ENCODE results near the gene HS6ST3. TPM values are rescaled to one million over a fixed set of nuclear protein-coding genes. Genes with fewer than 3 reads are reported as not detected.

HS6ST3 gene
- total RNA-seq, 1 donor = 0.36 TPM

DNA sequence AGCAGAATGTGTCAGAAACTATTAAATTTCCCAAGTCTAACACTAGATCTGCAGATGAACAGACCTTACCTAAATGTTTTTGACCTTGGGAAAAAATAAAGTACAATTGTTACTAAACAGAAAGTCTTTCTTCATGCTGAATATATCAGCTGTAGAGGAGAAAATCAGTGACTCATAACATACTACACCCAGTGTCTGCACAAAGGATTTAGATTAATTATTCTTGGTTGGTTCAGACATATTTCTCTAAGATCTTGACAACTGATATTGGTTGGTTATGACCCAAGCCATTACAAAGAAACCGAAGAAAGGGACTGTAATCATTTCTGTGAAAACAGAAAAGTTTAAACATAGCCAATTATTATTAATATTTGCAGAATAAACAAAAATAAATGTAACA is 225.1 kb downstream of the HS6ST3 start:
- no peak for TF ChIP-seq CTCF (IDR thresholded peaks at IDR 0.05; ENCODE audit: insufficient read depth, low read length)
- no peak overlapping the region for H3K4me3 ChIP-seq (ENCODE audit: low read depth, low read length)
- DNase-seq (ENCODE audit: low read depth) = peak; percentile 5

GRCh38 chr13:96338030-96338429 is 248.1 kb downstream of the HS6ST3 start:
- TF ChIP-seq CTCF (IDR thresholded peaks at IDR 0.05; ENCODE audit: insufficient read depth, low read length) = no peak
- no peak overlapping the region for H3K4me3 ChIP-seq (ENCODE audit: low read depth, low read length)
- no peak for DNase-seq (ENCODE audit: low read depth)

DNA sequence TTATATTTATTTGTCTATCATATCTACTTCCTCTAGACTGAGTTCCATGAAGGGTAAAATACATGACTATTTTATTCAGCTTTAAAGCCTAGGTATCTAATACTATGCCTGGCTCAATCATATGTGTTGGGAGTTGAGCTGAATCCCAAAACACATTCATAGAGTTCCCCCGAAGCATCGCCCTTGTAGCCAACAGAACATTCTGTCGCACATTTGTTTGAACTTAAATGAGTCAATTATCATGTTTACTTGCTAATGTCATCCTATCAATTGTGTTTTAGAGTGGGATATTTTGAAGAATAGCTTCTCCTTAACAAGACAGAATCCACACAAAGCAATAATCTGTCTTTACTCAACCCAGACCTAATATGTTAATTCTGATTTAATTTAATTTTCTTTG is 252.4 kb downstream of the HS6ST3 start:
- no peak for DNase-seq (ENCODE audit: low read depth)
- no peak for TF ChIP-seq CTCF (IDR thresholded peaks at IDR 0.05; ENCODE audit: insufficient read depth, low read length)
- no peak overlapping the region for H3K4me3 ChIP-seq (ENCODE audit: low read depth, low read length)

DNA sequence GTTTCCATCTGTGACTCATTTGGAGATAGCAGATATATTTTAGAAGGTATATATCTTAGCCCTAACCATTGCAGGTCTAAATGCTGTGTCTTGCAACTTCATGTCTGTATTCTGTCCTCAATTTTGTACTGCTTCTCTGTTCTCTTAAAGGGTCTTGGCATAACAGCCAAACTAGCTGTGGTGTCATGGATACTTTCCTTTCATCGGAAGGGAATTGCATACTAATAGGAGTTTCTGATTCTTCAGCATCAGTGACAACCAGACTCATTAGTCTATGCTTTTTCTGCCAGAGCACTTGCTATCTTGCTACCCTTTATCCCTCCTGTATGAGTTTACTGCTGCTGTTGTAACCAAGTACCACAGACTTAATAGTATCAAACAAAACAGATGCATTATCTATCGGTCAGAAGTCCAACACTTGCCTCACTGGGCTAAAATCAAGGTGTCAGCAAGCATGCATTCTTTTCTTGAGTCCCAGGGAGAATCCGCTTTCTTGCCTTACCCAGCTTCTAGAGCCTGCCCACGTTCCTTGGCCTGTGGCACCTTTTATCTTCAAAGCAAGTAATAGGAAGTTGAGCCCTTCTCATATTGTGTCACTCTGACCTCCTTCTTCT is 253.1 kb downstream of the HS6ST3 start:
- no peak for DNase-seq (ENCODE audit: low read depth)
- H3K4me3 ChIP-seq (ENCODE audit: low read depth, low read length) = no peak overlapping the region
- no peak for TF ChIP-seq CTCF (IDR thresholded peaks at IDR 0.05; ENCODE audit: insufficient read depth, low read length)

DNA sequence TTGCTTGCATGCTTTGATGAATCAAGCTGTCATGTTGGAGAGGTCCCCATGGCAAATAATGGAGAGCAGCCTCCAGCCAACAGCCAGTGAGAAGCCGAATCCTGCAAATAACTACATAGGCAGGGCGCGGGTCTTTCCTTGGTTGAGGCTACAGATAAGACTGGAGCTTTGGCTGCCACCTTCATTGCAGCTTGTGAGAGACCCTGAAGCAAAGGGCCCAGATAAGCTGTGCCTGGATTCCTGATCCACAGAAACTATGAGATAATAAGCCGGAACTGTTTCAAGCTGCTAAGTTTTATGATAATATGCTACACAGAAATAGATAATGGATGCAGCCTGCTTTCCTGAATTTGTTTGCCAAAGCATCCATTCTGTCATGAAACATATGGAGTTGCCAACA is 257.0 kb downstream of the HS6ST3 start:
- no peak for DNase-seq (ENCODE audit: low read depth)

GRCh38 chr13:96373597-96373996 is 283.7 kb downstream of the HS6ST3 start:
- H3K4me3 ChIP-seq (ENCODE audit: low read depth, low read length) = no peak overlapping the region
- no peak for DNase-seq (ENCODE audit: low read depth)
- no peak for TF ChIP-seq CTCF (IDR thresholded peaks at IDR 0.05; ENCODE audit: insufficient read depth, low read length)

More for the DNA sequence above, 257.0 kb downstream of the HS6ST3 start:
- no peak for TF ChIP-seq CTCF (IDR thresholded peaks at IDR 0.05; ENCODE audit: insufficient read depth, low read length)
- H3K4me3 ChIP-seq (ENCODE audit: low read depth, low read length) = no peak overlapping the region

DNA sequence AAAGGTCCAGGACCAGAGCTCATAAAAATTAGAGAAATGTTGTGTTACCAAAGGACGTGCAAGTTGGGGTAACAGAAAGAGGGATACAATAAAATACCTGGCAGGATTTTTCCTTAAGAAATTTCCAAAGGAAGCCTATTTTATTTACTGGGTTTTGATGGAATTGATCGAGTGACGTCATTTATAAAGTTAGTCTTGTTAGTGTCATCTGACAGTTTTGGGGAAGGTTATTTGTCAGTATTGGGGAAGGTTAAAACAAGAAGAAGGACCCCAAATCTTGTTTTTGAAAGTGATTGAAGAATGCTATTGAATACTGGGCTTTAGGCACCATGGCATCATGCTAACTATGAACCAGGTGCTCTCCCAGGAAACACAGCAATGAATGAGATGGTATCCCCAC is 287.9 kb downstream of the HS6ST3 start:
- TF ChIP-seq CTCF (IDR thresholded peaks at IDR 0.05; ENCODE audit: insufficient read depth, low read length) = no peak

More for the DNA sequence above, 287.9 kb downstream of the HS6ST3 start:
- H3K4me3 ChIP-seq (ENCODE audit: low read depth, low read length) = no peak overlapping the region
- DNase-seq (ENCODE audit: low read depth) = no peak
